Progenitor cell of endocrine pancreas (in vitro differentiated cells): ENCODE measurements around the gene ZNF784. TPM values are rescaled to one million over a fixed set of nuclear protein-coding genes. Genes with fewer than 3 reads are reported as not detected.

ENCODE experiments used
- DNase-seq: peaks from one replicate; pipeline ENCODE4 v3.0.0; 2021; ENCODE audit warnings: low spot score; ENCODE audit not compliant: unreplicated experiment
- H3K27ac Mint-ChIP-seq: 2 replicates; pipeline ENCODE4 v1.8.0; 2021; ENCODE audit warnings: mild to moderate bottlenecking, moderate library complexity, mixed read lengths
- H3K27me3 Mint-ChIP-seq: 2 replicates; pipeline ENCODE4 v1.8.0; 2021; ENCODE audit warnings: mixed read lengths
- H3K36me3 Mint-ChIP-seq: 2 replicates; pipeline ENCODE4 v1.8.0; 2022; ENCODE audit warnings: mixed read lengths; ENCODE audit not compliant: insufficient read depth
- H3K4me1 Mint-ChIP-seq: 2 replicates; pipeline ENCODE4 v1.8.0; 2021; ENCODE audit warnings: low read depth, mixed read lengths
- H3K4me3 Mint-ChIP-seq: 2 replicates; pipeline ENCODE4 v1.8.0; 2021; ENCODE audit warnings: low read depth, mild to moderate bottlenecking, moderate library complexity, mixed read lengths
- H3K9me3 Mint-ChIP-seq: 2 replicates; pipeline ENCODE4 v1.8.0; 2021; ENCODE audit warnings: low read depth, mixed read lengths
- total RNA-seq: library from RNA; stranded (reverse); gene quantifications from 2 replicates; pipeline ENCODE4 v1.2.1, GENCODE V29; 2021
- TF ChIP-seq, protein P1 (sequence below): fragments of 200-600 bp; sonication (generic); IDR thresholded peaks from one replicate; pipeline ENCODE4 v1.5.0; 2021; ENCODE audit warnings: antibody characterized with exemption, mild to moderate bottlenecking; ENCODE audit not compliant: unreplicated experiment

The ZNF784 gene
- total RNA-seq, 1 donor from 2014 or later = 15.3 TPM

DNA sequence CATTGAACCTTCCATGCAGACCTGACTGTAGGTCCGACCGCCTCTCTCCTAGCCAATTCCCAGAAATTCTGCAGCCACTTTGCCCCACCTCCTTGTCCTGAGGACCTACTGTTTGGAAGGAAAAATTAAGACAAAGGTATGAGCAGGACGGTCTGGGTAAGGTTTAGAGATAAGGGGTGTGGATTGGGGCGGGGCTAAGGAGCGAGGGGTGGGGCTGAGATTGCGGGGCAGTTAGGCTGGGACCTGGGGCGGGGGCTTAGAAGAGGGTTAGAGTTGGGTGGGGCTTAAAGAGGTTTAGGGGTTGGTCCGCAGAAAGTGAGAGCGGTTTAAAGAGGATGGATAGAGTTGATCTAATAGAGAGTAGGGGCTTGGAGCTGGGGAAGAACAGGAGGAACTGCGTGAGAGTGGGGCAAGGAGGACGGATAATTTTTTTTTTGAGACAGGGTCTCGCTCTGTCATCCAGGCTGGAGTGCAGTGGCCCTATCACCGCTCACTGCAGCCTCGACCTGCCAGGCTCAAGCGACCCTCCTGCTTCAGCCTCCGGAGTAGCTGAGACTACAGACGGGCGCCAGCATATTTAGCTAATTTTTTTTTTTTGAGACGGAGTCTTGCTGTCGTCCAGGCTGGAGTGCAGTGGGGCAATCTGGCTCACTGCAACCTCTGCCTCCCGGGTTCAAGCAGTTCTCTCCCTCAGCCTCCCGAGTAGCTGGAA is 20.6 kb downstream of the ZNF784 start:
- peak overlapping the region; percentile 80 for H3K4me3 Mint-ChIP-seq
- no peaks in the 10 kb centered on the region for H3K27me3 Mint-ChIP-seq
- no peak for DNase-seq
- TF ChIP-seq, protein P1, sequence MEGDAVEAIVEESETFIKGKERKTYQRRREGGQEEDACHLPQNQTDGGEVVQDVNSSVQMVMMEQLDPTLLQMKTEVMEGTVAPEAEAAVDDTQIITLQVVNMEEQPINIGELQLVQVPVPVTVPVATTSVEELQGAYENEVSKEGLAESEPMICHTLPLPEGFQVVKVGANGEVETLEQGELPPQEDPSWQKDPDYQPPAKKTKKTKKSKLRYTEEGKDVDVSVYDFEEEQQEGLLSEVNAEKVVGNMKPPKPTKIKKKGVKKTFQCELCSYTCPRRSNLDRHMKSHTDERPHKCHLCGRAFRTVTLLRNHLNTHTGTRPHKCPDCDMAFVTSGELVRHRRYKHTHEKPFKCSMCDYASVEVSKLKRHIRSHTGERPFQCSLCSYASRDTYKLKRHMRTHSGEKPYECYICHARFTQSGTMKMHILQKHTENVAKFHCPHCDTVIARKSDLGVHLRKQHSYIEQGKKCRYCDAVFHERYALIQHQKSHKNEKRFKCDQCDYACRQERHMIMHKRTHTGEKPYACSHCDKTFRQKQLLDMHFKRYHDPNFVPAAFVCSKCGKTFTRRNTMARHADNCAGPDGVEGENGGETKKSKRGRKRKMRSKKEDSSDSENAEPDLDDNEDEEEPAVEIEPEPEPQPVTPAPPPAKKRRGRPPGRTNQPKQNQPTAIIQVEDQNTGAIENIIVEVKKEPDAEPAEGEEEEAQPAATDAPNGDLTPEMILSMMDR = no peak
- peaks cover 2% of the 10 kb centered on the region for H3K9me3 Mint-ChIP-seq
- peaks cover 23% of the 10 kb centered on the region for H3K4me1 Mint-ChIP-seq
- no peak overlapping the region for H3K27ac Mint-ChIP-seq
- H3K36me3 Mint-ChIP-seq = peaks cover 5% of the 10 kb centered on the region

- no peak for DNase-seq
- TF ChIP-seq, protein P1 = no peak
- no peaks in the 10 kb centered on the region for H3K27me3 Mint-ChIP-seq
- H3K27ac Mint-ChIP-seq = no peak overlapping the region
- peaks cover 7% of the 10 kb centered on the region for H3K36me3 Mint-ChIP-seq
- peak overlapping the region; percentile 33 for H3K4me3 Mint-ChIP-seq
- H3K4me1 Mint-ChIP-seq = peaks cover 25% of the 10 kb centered on the region
- H3K9me3 Mint-ChIP-seq = peaks cover 2% of the 10 kb centered on the region
Measured at GRCh38 chr19:55603115-55603514, 21.3 kb downstream of the ZNF784 start.

DNA sequence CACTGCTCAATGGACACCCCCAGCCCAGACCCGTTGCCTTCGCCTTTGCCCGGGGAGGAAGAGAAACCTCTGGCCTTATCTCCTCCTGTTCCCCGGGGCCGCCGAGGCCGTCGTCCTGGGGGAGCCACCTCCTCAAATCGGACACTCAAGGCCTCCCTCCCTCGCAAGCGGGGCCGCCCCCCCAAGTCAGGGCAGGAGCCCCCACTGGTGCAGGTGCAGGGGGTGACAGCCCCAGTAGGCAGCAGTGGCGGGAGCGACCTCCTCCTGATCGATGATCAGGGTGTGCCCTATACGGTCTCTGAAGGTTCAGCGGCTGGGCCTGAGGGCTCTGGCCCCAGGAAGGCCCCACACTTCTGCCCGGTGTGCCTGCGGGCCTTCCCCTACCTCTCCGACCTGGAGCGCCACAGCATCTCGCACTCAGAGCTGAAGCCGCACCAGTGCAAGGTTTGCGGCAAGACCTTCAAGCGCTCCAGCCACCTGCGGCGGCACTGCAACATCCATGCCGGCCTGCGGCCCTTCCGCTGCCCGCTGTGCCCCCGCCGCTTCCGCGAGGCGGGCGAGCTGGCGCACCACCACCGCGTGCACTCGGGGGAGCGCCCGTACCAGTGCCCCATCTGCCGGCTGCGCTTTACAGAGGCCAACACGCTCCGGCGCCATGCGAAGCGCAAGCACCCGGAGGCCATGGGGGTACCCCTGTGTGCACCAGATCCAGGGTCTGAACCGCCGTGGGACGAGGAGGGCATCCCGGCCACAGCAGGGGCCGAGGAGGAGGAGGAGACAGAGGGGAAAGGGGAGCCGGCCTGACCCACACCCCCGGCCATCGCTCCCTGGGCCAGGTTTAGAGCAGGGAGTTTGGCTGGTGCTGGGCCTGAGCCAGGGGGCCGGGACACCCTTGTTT is 22.0 kb downstream of the ZNF784 start:
- peaks cover 6% of the 10 kb centered on the region for H3K36me3 Mint-ChIP-seq
- H3K27me3 Mint-ChIP-seq = no peaks in the 10 kb centered on the region
- H3K9me3 Mint-ChIP-seq = peaks cover 2% of the 10 kb centered on the region
- TF ChIP-seq, protein P1 = no peak
- H3K27ac Mint-ChIP-seq = no peak overlapping the region
- DNase-seq = no peak
- peaks cover 22% of the 10 kb centered on the region for H3K4me1 Mint-ChIP-seq
- no peak overlapping the region for H3K4me3 Mint-ChIP-seq

DNA sequence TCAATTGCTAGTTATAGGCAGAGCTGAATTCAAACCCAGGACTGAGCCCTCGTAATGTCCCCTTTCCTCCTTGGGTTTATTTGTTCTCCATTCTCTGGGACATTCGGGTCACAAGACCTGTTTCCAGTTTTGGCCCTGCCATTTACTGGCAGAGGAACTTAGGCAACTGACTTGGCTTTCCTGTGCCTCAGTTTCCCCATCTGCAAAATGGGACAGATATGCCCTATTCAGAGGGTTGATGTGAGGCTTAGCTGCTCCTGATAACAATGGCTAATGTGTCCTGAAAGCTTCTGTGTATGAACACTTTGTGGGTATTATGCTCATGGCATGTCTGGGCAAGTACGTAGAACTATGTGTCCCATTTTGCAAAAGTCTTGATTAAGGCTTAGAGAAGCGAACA is 23.3 kb downstream of the ZNF784 start:
- Mint-ChIP-seq H3K27ac (peak overlapping the region; percentile 92), H3K4me3 (peak overlapping the region; percentile 71), H3K27me3 (no peaks in the 10 kb centered on the region), H3K4me1 (peaks cover 13% of the 10 kb centered on the region), H3K9me3 (peaks cover 2% of the 10 kb centered on the region), H3K36me3 (peaks cover 14% of the 10 kb centered on the region)
- TF ChIP-seq, protein P1 = no peak
- no peak for DNase-seq

GRCh38 chr19:55600662-55601028 is 23.7 kb downstream of the ZNF784 start:
- peak overlapping the region; percentile 92 for H3K27ac Mint-ChIP-seq
- peaks cover 19% of the 10 kb centered on the region for H3K36me3 Mint-ChIP-seq
- no peak for DNase-seq
- peaks cover 11% of the 10 kb centered on the region for H3K4me1 Mint-ChIP-seq
- TF ChIP-seq, protein P1 = no peak
- H3K4me3 Mint-ChIP-seq = peak overlapping the region; percentile 71
- H3K27me3 Mint-ChIP-seq = no peaks in the 10 kb centered on the region
- peaks cover 2% of the 10 kb centered on the region for H3K9me3 Mint-ChIP-seq
